Heart left ventricle (tissue), 13 donors: ENCODE data around the gene GOLGA2.

Source experiments
- CTCF ChIP-seq, 12 donors: fragments of 200-600 bp; sonication (generic) in 4 of 12; IDR thresholded peaks; one replicate each; pipeline versions ENCODE4 v1.5.0 to v1.8.0; 2018 to 2022; ENCODE audit warnings: antibody characterized with exemption in 12 of 12, mild to moderate bottlenecking in 5 of 12
- POLR2A ChIP-seq, 2 donors: fragments of 450-650 bp; IDR thresholded peaks; one replicate each; pipeline ENCODE4 v1.6.1; 2017; ENCODE audit warnings: antibody characterized with exemption in 2 of 2, mild to moderate bottlenecking in 2 of 2, moderate library complexity in 2 of 2
- donor health status: ischemic (EF 13 %, LVEDD 7.1; RV severe dilation, severe dysfunction).
- donor health status: DM: no; HTN: yes; CAD: no.
- donor health status: DM: no; HTN: no; CAD: no.
- donor health status: ischemic (EF 25% LVEDD 6.9; RV normal size, moderate dysfunction).
- donor health status: ischemic (EF 25% LVEDD 5.7; RV mildly dilated, moderate dysfunction).
- donor health status: ischemic (EF 35%, LVEDD 5.7; RV mildly dilated, moderate dysfunction).
- donor health status: nonischemic (EF 11% LVEDD 7.7; RV severe dilation, severe dysfunction).
- donor health status: DM: yes; HTN: yes; CAD: no.
- donor health status: PGD.
- donor health status: ischemic (EF 29% LVEDD 5.4; RV normal size, mild dysfunction).
- donor health status: nonischemic (EF 23%, LVEDD 6.1; RV moderate dilation, normal function).

GRCh38 chr9:128304971-128305288, 29.1 kb upstream of the GOLGA2 start:
- TF ChIP-seq POLR2A (IDR thresholded peaks at IDR 0.05), result no peak
- no peak for TF ChIP-seq CTCF (IDR thresholded peaks at IDR 0.05)
